HepG2 (cell line): ENCODE results near the gene KLHL36. TPM values are rescaled to one million over a fixed set of nuclear protein-coding genes. Genes with fewer than 3 reads are reported as not detected.
A peak's percentile ranks its signal among the peaks of the same experiment; 100 is the strongest.

Experiments used
- GZF1 ChIP-seq: sonication (generic); formaldehyde crosslinking; IDR thresholded peaks from 2 replicates; pipeline ENCODE4 v1.5.1; 2020; ENCODE audit warnings: mild to moderate bottlenecking, missing genetic modification reagents
- ISX ChIP-seq: sonication (generic); formaldehyde crosslinking; conservative IDR thresholded peaks from 2 replicates; pipeline ENCODE4 v1.5.0; 2020; ENCODE audit warnings: missing genetic modification reagents
- JARID2 ChIP-seq: sonication (generic); formaldehyde crosslinking; IDR thresholded peaks from 2 replicates; pipeline ENCODE4 v1.8.1; 2023; ENCODE audit warnings: missing genetic modification reagents, inconsistent platforms; ENCODE audit not compliant: insufficient replicate concordance
- KDM3A ChIP-seq: IDR thresholded peaks from 2 replicates; pipeline ENCODE4 v1.6.1; 2018; ENCODE audit warnings: low read depth, missing compliant biosample characterization
- LCORL ChIP-seq, 2 experiments: fragments of 450-650 bp in 1 of 2; sonication (generic) in 1 of 2; formaldehyde crosslinking in 1 of 2; IDR thresholded peaks; 2 replicates each; pipeline versions ENCODE4 v1.5.0 to v1.6.1; 2017 to 2020; ENCODE audit warnings: antibody characterized with exemption in 1 of 2, missing genetic modification reagents in 1 of 2
- MTF1 ChIP-seq: sonication (generic); formaldehyde crosslinking; IDR thresholded peaks from 2 replicates; pipeline ENCODE4 v1.5.0; 2020; ENCODE audit warnings: missing genetic modification reagents
- MYNN ChIP-seq: sonication (generic); formaldehyde crosslinking; IDR thresholded peaks from 2 replicates; pipeline ENCODE4 v1.4.0; 2020; ENCODE audit warnings: mild to moderate bottlenecking, low read depth, missing genetic modification reagents
- MZF1 ChIP-seq: sonication (generic); formaldehyde crosslinking; IDR thresholded peaks from 2 replicates; pipeline ENCODE4 v1.8.1; 2023; ENCODE audit warnings: mild to moderate bottlenecking, missing genetic modification reagents, borderline replicate concordance
- PHF20 ChIP-seq: sonication (generic); formaldehyde crosslinking; IDR thresholded peaks from 2 replicates; pipeline ENCODE4 v1.5.0; 2020; ENCODE audit warnings: mild to moderate bottlenecking, missing genetic modification reagents
- POLR2A ChIP-seq, 2 experiments: IDR thresholded peaks; 2 replicates each; pipeline ENCODE4 v1.6.1; 2011; ENCODE audit warnings: low read depth in 2 of 2, low read length in 2 of 2, mild to moderate bottlenecking in 1 of 2, moderate library complexity in 1 of 2; ENCODE audit not compliant: insufficient read depth in 1 of 2
- POLR2G ChIP-seq: fragments of 200-400 bp; formaldehyde crosslinking; IDR thresholded peaks from 2 replicates; pipeline ENCODE4 v1.6.1; 2018; ENCODE audit warnings: mild to moderate bottlenecking, low read depth, low read length, moderate library complexity
- SRSF9 ChIP-seq: fragments of 200-400 bp; formaldehyde crosslinking; IDR thresholded peaks from 2 replicates; pipeline ENCODE4 v1.6.1; 2018; ENCODE audit warnings: borderline replicate concordance, mild to moderate bottlenecking, low read depth, low read length; ENCODE audit not compliant: insufficient read depth, poor library complexity, severe bottlenecking
- ZKSCAN5 ChIP-seq: sonication (generic); formaldehyde crosslinking; IDR thresholded peaks from 2 replicates; pipeline ENCODE4 v1.5.1; 2020; ENCODE audit warnings: mild to moderate bottlenecking, missing genetic modification reagents
- ZNF232 ChIP-seq: sonication (generic); formaldehyde crosslinking; IDR thresholded peaks from 2 replicates; pipeline ENCODE4 v1.4.0; 2020; ENCODE audit warnings: missing genetic modification reagents, borderline replicate concordance
- ZNF430 ChIP-seq: sonication (generic); formaldehyde crosslinking; IDR thresholded peaks from 2 replicates; pipeline ENCODE4 v1.9.0; 2021; ENCODE audit warnings: mild to moderate bottlenecking, missing genetic modification reagents
- ZNF7 ChIP-seq: IDR thresholded peaks from 2 replicates; pipeline ENCODE4 v1.6.1; 2016; ENCODE audit warnings: missing biosample characterization, missing genetic modification reagents
- ZNF724P ChIP-seq: sonication (generic); formaldehyde crosslinking; IDR thresholded peaks from 2 replicates; pipeline ENCODE4 v1.8.0; 2022; ENCODE audit warnings: missing genetic modification reagents, borderline replicate concordance
- ZNF749 ChIP-seq: sonication (generic); formaldehyde crosslinking; IDR thresholded peaks from 2 replicates; pipeline ENCODE4 v1.8.0; 2022; ENCODE audit warnings: mild to moderate bottlenecking, missing genetic modification reagents, moderate library complexity, borderline replicate concordance
- ZNF777 ChIP-seq: sonication (generic); formaldehyde crosslinking; IDR thresholded peaks from 2 replicates; pipeline ENCODE4 v1.4.0; 2020; ENCODE audit warnings: missing genetic modification reagents
- polyA plus RNA-seq, 8 experiments: library from polyadenylated mRNA; depleted of rRNA in 3 of 8; stranded (reverse) in 7 of 8; unstranded in 1 of 8; fragments of >200 nt; fragmentation: Illumina TruSeq in 4 of 8; extraction: Trizol in 4 of 8; gene quantifications; 2 replicates each; pipeline versions ENCODE4 v1.2.1 to v1.2.3, GENCODE V29; 2011 to 2016; ENCODE audit warnings: low read depth in 4 of 8, missing spikeins in 1 of 8, mixed read lengths in 1 of 8; ENCODE audit not compliant: insufficient read depth in 1 of 8
- total RNA-seq, 5 experiments: library from RNA; depleted of rRNA; stranded (reverse); fragments of >200 nt; fragmentation: Illumina TruSeq; extraction: Trizol; gene quantifications; 2 replicates each; pipeline ENCODE4 v1.2.3, GENCODE V29; 2016; ENCODE audit warnings: low read depth in 1 of 5
- TF ChIP-seq, protein P1 (sequence below): sonication (generic); formaldehyde crosslinking; IDR thresholded peaks from 2 replicates; pipeline ENCODE4 v1.4.0; 2020; ENCODE audit warnings: missing genetic modification reagents
- TF ChIP-seq, protein P2 (sequence below): sonication (generic); formaldehyde crosslinking; IDR thresholded peaks from 2 replicates; pipeline ENCODE4 v1.4.0; 2020; ENCODE audit warnings: mild to moderate bottlenecking, low read depth, missing genetic modification reagents
- TF ChIP-seq, protein P3 (sequence below): sonication (generic); formaldehyde crosslinking; IDR thresholded peaks from 2 replicates; pipeline ENCODE4 v1.4.0; 2020; ENCODE audit warnings: mild to moderate bottlenecking, missing genetic modification reagents
- TF ChIP-seq, protein P4 (sequence below): sonication (generic); formaldehyde crosslinking; IDR thresholded peaks from 2 replicates; pipeline ENCODE4 v1.4.0; 2020; ENCODE audit warnings: mild to moderate bottlenecking, missing genetic modification reagents
- TF ChIP-seq, protein P5 (sequence below): IDR thresholded peaks from 2 replicates; pipeline ENCODE4 v1.6.1; 2016; ENCODE audit warnings: missing compliant biosample characterization, missing genetic modification reagents, borderline replicate concordance

KLHL36 gene
- total and polyA plus RNA-seq, 2 of the 13 experiments (the other 11 are each of a cell fraction or from before 2014, with no cell fraction given), result 24.3 to 26.0 TPM

DNA sequence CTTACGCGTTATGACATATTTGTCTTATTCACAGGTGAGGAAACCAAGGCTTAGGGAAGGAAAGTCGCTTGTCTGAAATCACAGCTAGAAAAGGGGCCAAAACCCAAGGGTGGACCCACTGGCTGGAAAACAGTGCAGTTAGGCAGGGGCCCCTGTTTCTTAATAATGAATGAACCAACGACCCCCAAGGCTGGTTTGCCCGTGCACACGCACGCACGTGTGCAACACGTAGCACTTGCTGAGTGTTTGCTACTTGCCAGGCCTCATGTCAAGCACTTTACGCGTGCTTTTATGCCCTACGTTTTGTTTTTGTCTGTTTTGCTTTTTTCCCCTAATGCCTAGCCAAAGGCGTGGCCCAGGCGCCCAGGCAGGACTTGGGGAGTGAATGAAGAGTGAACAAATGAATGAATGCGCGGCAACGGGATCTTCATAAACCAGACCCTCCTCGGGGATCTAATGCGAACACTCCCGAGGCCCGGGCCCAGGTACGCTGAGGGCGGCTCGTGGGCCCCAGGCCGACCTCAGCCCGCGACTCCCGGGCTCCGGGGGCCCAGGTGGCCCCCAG is 50.9 kb downstream of the KLHL36 start (continued):
- TF ChIP-seq, protein P1, sequence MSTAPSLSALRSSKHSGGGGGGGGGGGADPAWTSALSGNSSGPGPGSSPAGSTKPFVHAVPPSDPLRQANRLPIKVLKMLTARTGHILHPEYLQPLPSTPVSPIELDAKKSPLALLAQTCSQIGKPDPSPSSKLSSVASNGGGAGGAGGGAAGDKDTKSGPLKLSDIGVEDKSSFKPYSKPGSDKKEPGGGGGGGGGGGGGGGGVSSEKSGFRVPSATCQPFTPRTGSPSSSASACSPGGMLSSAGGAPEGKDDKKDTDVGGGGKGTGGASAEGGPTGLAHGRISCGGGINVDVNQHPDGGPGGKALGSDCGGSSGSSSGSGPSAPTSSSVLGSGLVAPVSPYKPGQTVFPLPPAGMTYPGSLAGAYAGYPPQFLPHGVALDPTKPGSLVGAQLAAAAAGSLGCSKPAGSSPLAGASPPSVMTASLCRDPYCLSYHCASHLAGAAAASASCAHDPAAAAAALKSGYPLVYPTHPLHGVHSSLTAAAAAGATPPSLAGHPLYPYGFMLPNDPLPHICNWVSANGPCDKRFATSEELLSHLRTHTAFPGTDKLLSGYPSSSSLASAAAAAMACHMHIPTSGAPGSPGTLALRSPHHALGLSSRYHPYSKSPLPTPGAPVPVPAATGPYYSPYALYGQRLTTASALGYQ, result no peak
- peak; percentile 63; the same call in 1 of the 2 replicates for TF ChIP-seq ZNF232 (CRISPR knock-in tag)
- TF ChIP-seq ZNF7 (CRISPR knock-in tag), result no peak
- TF ChIP-seq ZNF430 (CRISPR knock-in tag), result peak; percentile 63; the same call in 1 of the 2 replicates
- no peak for TF ChIP-seq PHF20 (CRISPR knock-in tag)
- TF ChIP-seq POLR2G, result no peak
- peak; percentile 21 for TF ChIP-seq ZNF724P (CRISPR knock-in tag)
- no peak for TF ChIP-seq MYNN (CRISPR knock-in tag)
- no peak for TF ChIP-seq GZF1 (CRISPR knock-in tag)
- TF ChIP-seq ISX (CRISPR knock-in tag), result no peak; the same call in 1 of the 2 replicates
- TF ChIP-seq, protein P2, sequence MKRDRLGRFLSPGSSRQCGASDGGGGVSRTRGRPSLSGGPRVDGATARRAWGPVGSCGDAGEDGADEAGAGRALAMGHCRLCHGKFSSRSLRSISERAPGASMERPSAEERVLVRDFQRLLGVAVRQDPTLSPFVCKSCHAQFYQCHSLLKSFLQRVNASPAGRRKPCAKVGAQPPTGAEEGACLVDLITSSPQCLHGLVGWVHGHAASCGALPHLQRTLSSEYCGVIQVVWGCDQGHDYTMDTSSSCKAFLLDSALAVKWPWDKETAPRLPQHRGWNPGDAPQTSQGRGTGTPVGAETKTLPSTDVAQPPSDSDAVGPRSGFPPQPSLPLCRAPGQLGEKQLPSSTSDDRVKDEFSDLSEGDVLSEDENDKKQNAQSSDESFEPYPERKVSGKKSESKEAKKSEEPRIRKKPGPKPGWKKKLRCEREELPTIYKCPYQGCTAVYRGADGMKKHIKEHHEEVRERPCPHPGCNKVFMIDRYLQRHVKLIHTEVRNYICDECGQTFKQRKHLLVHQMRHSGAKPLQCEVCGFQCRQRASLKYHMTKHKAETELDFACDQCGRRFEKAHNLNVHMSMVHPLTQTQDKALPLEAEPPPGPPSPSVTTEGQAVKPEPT, result peak; percentile 59; the same call in 1 of the 2 replicates
- TF ChIP-seq MTF1 (CRISPR knock-in tag), result peak; percentile 83
- TF ChIP-seq, protein P3, sequence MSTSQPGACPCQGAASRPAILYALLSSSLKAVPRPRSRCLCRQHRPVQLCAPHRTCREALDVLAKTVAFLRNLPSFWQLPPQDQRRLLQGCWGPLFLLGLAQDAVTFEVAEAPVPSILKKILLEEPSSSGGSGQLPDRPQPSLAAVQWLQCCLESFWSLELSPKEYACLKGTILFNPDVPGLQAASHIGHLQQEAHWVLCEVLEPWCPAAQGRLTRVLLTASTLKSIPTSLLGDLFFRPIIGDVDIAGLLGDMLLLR (CRISPR knock-in tag), result no peak
- no peak for TF ChIP-seq SRSF9
- TF ChIP-seq MZF1 (CRISPR knock-in tag), result no peak
- no peak; the same call in 1 of the 2 replicates for TF ChIP-seq ZNF777 (CRISPR knock-in tag)
- no peak for TF ChIP-seq JARID2 (CRISPR knock-in tag)
- TF ChIP-seq, protein P4, sequence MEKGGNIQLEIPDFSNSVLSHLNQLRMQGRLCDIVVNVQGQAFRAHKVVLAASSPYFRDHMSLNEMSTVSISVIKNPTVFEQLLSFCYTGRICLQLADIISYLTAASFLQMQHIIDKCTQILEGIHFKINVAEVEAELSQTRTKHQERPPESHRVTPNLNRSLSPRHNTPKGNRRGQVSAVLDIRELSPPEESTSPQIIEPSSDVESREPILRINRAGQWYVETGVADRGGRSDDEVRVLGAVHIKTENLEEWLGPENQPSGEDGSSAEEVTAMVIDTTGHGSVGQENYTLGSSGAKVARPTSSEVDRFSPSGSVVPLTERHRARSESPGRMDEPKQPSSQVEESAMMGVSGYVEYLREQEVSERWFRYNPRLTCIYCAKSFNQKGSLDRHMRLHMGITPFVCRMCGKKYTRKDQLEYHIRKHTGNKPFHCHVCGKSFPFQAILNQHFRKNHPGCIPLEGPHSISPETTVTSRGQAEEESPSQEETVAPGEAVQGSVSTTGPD (CRISPR knock-in tag), result peak; percentile 62; the same call in 1 of the 2 replicates
- TF ChIP-seq LCORL (IDR thresholded peaks at IDR 0.05), result no peak
- peak; percentile 10; the same call in 1 of the 2 replicates for TF ChIP-seq LCORL (CRISPR knock-in tag; IDR thresholded peaks at IDR 0.05)
- TF ChIP-seq ZKSCAN5, result no peak
- TF ChIP-seq ZNF749 (CRISPR knock-in tag), result no peak; the same call in 1 of the 2 replicates
- TF ChIP-seq, protein P5, sequence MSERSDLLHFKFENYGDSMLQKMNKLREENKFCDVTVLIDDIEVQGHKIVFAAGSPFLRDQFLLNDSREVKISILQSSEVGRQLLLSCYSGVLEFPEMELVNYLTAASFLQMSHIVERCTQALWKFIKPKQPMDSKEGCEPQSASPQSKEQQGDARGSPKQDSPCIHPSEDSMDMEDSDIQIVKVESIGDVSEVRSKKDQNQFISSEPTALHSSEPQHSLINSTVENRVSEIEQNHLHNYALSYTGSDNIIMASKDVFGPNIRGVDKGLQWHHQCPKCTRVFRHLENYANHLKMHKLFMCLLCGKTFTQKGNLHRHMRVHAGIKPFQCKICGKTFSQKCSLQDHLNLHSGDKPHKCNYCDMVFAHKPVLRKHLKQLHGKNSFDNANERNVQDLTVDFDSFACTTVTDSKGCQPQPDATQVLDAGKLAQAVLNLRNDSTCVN, result no peak
- no peak for TF ChIP-seq KDM3A (CRISPR knock-in tag)
- no peak for TF ChIP-seq POLR2A (IDR thresholded peaks at IDR 0.05; ENCODE audit: insufficient read depth in 1 of 2, low read depth in 2 of 2, low read length in 2 of 2)
